ENCODE results near the gene TBC1D9.

- TF ChIP-seq POLR2A (IDR thresholded peaks at IDR 0.05; ENCODE audit: low read length) (no peak), GATA1 (IDR thresholded peaks at IDR 0.05; ENCODE audit: low read depth, low read length) (no peak)
Measured at GRCh38 chr4:140672416-140672815, 83.8 kb downstream of the TBC1D9 start.
